Subcutaneous abdominal adipose tissue (tissue), 5 donors: ENCODE results near the gene TSPAN14.

Source experiments
- H3K27ac ChIP-seq: one replicate; pipeline ENCODE4 v1.7.0; 2013; ENCODE audit warnings: low read depth, mild to moderate bottlenecking, inconsistent platforms, low read length, moderate library complexity
- H3K27me3 ChIP-seq, 5 donors: one replicate each; pipeline ENCODE4 v1.7.0; 2013; ENCODE audit warnings: low read length in 5 of 5, inconsistent platforms in 1 of 5; ENCODE audit not compliant: control insufficient read depth in 5 of 5, insufficient read depth in 4 of 5
- H3K36me3 ChIP-seq, 5 donors: one replicate each; pipeline ENCODE4 v1.7.0; 2013; ENCODE audit warnings: low read length in 5 of 5; ENCODE audit not compliant: control insufficient read depth in 5 of 5, insufficient read depth in 5 of 5
- H3K4me1 ChIP-seq, 5 donors: one replicate each; pipeline ENCODE4 v1.7.0; 2013; ENCODE audit warnings: low read length in 5 of 5, mild to moderate bottlenecking in 3 of 5, moderate library complexity in 1 of 5; ENCODE audit not compliant: control insufficient read depth in 5 of 5, insufficient read depth in 5 of 5
- H3K4me3 ChIP-seq, 5 donors: one replicate each; pipeline ENCODE4 v1.7.0; 2013; ENCODE audit warnings: low read length in 5 of 5, low read depth in 1 of 5
- H3K9ac ChIP-seq, 5 donors: one replicate each; pipeline ENCODE4 v1.7.0; 2013; ENCODE audit warnings: low read length in 5 of 5, mild to moderate bottlenecking in 4 of 5, moderate library complexity in 3 of 5
- H3K9me3 ChIP-seq, 5 donors: one replicate each; pipeline ENCODE4 v1.7.0; 2013; ENCODE audit warnings: low read length in 5 of 5; ENCODE audit not compliant: control insufficient read depth in 5 of 5
- donor health status: healthy.
- donor health status: healthy.
- donor health status: healthy.
- donor health status: healthy.
- donor health status: healthy.

The TSPAN14 gene

DNA sequence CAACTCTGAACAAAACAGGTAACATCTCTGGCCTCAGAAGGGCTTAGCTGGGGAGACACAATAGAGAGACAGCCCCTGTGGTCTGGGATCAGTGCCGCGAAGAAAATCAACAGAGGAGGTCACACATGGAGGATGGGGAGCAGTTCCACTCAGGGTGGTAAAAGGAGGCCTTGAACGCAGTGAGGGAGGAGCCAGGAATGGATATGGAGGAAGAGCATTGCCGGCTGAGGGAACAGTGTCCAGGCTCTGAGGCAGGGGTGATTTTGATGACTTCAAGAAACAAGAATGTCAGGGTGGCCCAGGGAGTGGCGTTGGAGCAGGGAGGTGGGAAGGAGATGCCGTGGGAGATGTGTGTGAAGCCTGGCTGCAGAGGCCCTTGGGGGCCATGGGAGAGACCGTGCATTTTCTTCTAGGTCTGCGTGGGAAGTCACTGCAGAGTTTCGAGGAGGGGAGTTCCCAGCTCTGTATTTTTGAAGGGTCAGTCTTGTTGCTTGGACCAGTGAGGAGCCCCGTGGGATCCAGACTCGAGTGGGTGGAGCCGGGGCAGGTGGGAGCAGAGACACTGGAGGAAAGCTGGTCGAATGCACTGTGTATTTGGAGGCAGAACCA lies 47.9 kb downstream of the TSPAN14 start:
- peak overlapping the region; percentile 92 for H3K27ac ChIP-seq

DNA sequence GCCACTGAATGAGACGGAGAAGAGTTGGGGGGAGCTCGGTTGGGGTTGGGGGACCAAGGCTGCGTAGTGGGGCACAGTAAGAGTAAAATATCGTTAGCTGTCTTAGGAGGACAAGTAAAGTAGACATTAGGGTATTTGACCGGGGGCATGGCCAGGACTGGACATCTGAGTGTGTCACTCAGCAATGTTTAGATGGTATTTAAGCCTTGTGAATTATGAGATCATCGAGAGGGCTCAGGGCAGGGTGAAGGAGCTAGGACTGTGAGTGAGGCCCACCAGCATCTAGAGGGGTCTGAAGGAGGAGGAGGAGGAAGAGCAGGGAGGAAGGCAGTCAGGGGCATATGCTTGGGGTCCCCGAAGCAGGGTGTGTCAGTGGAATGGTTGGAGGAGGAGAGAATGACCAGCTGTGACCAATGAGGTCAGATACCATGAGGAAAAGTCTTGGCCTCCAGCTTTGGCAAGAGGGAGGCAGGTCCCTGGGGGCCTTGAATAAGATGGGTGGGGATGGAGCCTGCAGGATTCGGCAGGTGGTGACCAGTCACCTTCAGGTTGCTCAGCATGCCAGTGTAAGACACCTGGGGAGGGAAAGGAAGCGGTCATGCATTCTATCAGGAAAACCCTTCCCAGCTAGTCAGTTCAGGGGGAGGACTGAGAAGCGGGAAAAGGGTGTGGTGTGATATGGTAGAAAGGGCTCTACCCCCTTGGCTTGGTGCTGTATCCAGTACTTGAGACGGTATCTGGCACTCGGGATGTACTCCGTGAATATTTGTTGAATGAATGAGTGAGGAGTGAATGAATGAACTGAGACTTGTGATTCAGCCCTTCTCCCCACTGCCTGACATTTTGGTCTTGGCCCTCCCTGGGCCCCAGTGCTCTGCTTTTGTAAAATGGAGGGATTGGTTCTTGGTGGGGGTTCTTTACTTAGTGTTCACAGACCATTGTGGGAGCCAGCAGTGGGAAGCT lies 48.8 kb downstream of the TSPAN14 start:
- peaks cover 56 to 100% (median 95%) of the 10 kb centered on the region in 5 donors for H3K4me1 ChIP-seq
- peak overlapping the region in 4 of 5 donors; percentile 9 to 91 (median 58) for H3K9ac ChIP-seq

More for the DNA sequence above, 47.9 kb downstream of the TSPAN14 start:
- H3K4me1 ChIP-seq, result peaks cover 65 to 100% (median 98%) of the 10 kb centered on the region in 5 donors
- H3K27me3 ChIP-seq, result no peaks in the 10 kb centered on the region
- H3K9me3 ChIP-seq, result no peaks in the 10 kb centered on the region
- peak overlapping the region in 3 of 5 donors; percentile 8 to 91 (median 55) for H3K9ac ChIP-seq
- peak overlapping the region in 2 of 5 donors; percentile 6 to 11 for H3K4me3 ChIP-seq
- H3K36me3 ChIP-seq, result peaks cover 0 to 13% (median 8%) of the 10 kb centered on the region in 5 donors

DNA sequence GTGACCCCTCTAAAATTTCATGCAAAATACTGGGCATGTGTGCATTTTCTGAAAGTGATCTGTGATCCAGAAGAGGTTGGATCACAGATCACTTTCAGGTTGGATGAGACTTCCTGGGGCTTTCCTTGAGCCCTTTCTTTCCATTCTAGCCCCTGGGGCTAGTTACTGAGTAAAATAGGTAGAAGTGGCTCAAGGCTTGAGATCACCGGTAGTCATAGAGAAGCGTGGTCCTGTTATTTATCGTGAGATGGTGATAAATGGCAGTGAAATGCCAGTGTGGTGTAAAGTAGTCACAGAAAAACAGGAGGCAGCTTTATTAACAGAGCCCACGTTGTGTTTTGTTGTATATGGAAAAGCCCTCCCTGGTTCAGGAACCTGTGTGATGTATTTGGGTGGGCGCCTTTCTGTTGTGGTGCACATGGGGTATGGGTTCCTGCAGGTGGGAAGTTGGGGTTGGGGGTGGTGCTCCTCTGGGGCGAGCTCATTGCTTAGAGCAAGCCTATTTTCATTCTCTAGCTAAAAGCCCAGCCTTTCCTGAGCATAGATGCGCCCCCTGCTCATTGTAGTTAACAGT lies 49.6 kb downstream of the TSPAN14 start:
- Histone ChIP-seq H3K27me3 (no peaks in the 10 kb centered on the region), H3K27ac (peak overlapping the region; percentile 92), H3K4me3 (peak overlapping the region in 1 of 5 donors; percentile 17), H3K4me1 (peaks cover 52 to 97% (median 93%) of the 10 kb centered on the region in 5 donors), H3K36me3 (peaks cover 0 to 22% (median 16%) of the 10 kb centered on the region in 5 donors), H3K9ac (peak overlapping the region in 4 of 5 donors; percentile 9 to 70 (median 58)), H3K9me3 (no peaks in the 10 kb centered on the region)

More for the DNA sequence above, 48.8 kb downstream of the TSPAN14 start:
- peak overlapping the region; percentile 92 for H3K27ac ChIP-seq
- H3K4me3 ChIP-seq, result no peak overlapping the region
- H3K9me3 ChIP-seq, result no peaks in the 10 kb centered on the region
- H3K36me3 ChIP-seq, result peaks cover 0 to 17% (median 11%) of the 10 kb centered on the region in 5 donors
- H3K27me3 ChIP-seq, result no peaks in the 10 kb centered on the region

DNA sequence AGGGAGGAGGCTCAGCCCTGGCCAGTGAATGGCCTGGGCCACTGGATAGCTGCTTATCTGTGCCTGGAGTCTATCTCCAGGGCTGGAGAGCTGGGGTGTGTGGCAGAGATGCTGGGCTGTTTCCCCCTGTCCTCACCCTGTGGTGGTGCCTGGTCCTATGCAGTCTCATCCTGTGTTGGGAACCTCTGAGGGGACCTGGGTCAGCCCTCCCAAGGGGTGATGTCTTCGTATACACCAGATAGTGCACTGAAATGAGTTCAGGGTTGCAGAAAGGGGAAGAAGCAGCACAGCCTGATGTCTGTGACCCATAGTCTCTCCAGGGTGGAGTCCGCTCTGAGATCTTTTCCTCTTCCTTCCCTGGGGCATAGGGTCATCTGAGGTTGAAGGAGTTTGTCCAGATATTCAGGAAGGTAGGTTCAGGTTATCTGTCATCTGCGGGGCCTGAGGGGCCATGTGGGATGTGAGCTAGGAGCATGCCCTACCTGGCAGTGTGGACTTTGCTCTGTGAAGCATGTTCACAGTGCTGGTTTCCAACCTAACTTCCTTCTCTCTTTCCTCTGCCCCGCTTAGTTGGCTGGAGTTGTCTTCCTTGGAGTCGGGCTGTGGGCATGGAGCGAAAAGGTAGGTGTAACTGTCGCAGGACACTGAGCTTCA lies 50.2 kb downstream of the TSPAN14 start:
- Histone ChIP-seq H3K4me1 (peaks cover 52 to 97% (median 93%) of the 10 kb centered on the region in 5 donors), H3K36me3 (peaks cover 0 to 28% (median 22%) of the 10 kb centered on the region in 5 donors), H3K27me3 (no peaks in the 10 kb centered on the region), H3K27ac (peak overlapping the region; percentile 92), H3K4me3 (peak overlapping the region in 1 of 5 donors; percentile 17), H3K9me3 (no peaks in the 10 kb centered on the region), H3K9ac (peak overlapping the region in 4 of 5 donors; percentile 10 to 70 (median 58))

DNA sequence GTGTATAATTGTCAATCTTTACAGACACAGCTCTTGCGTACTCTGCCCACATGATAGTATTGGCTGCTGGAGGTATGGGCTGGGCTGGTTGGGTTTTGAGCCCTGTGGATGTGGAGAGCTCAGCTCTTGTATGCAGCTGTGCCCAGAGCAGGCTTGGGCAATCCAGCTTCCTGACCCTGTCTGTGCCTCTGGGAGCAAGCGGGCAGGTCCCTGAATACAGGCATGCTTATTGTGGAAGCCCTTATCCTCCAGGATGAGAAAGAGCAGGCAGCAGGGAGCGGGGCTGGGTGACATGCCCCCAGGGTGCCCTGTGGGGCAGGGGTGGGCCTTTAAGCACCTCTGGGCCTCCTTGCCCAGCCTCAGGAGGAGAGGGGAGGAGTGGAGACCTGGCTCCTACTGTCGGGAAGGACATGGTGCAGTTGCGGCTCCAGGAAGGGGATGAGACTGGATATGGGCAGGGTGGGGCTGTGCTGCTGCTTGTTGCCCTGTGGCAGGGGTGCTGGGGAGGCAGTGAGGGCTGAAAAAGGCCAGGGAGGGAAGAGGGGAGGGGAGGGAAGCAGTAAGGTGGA lies 50.9 kb downstream of the TSPAN14 start:
- no peaks in the 10 kb centered on the region for H3K27me3 ChIP-seq
- no peaks in the 10 kb centered on the region for H3K9me3 ChIP-seq
- H3K27ac ChIP-seq, result peak overlapping the region; percentile 92
- peak overlapping the region in 2 of 5 donors; percentile 1 to 3 for H3K4me3 ChIP-seq
- H3K36me3 ChIP-seq, result peaks cover 0 to 35% (median 29%) of the 10 kb centered on the region in 5 donors
- H3K9ac ChIP-seq, result peak overlapping the region; percentile 5 to 84 (median 64)
- H3K4me1 ChIP-seq, result peaks cover 46 to 97% (median 93%) of the 10 kb centered on the region in 5 donors

DNA sequence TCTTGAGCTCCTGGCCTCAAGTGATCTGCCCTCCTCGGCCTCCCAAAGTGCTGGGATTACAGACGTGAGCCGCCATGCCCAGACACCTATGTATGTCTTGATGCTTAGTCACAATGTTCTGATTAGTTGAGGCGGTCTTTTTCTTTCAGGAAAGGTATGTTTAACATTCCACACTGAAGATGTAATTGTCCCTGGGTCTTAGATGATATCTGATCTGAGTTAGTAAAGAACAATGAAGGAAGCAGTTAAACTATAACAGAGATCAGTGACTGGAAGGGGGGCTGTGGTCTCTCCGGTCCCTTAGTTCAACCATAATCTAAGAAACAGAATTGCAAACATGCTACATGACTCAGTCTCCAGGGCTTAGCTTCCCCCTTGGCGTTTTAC lies 52.1 kb downstream of the TSPAN14 start:
- H3K4me1 ChIP-seq, result peaks cover 41 to 95% (median 89%) of the 10 kb centered on the region in 5 donors
- H3K9ac ChIP-seq, result peak overlapping the region in 3 of 5 donors; percentile 60 to 75 (median 64)
- no peak overlapping the region for H3K4me3 ChIP-seq
- peak overlapping the region; percentile 92 for H3K27ac ChIP-seq
- H3K36me3 ChIP-seq, result peaks cover 0 to 44% (median 39%) of the 10 kb centered on the region in 5 donors
- H3K9me3 ChIP-seq, result no peaks in the 10 kb centered on the region
- no peaks in the 10 kb centered on the region for H3K27me3 ChIP-seq

DNA sequence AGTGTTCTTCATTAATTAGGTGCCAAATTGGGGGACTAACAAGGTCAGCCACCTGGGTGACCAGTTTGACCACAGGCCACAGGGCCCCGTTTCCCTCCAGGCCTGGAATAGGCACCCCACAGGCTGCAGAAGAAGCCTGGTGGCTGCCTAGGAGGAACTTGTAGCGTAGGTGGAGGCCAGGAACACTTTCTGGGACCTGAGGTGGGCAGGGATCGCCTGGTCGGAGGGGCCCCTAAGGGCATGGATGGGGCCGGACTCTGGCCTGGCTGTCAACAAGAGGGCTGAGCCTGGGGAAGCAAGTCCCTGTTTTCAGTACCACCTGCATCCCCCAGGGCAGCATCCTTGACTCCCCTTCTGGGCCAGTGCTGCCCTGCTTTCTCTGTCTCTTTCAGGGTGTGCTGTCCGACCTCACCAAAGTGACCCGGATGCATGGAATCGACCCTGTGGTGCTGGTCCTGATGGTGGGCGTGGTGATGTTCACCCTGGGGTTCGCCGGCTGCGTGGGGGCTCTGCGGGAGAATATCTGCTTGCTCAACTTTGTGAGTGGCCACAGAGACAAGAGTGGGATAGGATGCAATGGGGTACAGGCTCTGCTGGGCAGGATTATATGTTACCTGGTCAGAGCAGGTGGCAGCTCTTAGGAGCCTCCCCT lies 52.9 kb downstream of the TSPAN14 start:
- H3K4me1 ChIP-seq, result peaks cover 34 to 94% (median 84%) of the 10 kb centered on the region in 5 donors
- H3K4me3 ChIP-seq, result no peak overlapping the region
- peak overlapping the region; percentile 92 for H3K27ac ChIP-seq
- H3K9ac ChIP-seq, result peak overlapping the region in 3 of 5 donors; percentile 60 to 75 (median 64)
- peaks cover 0 to 47% (median 46%) of the 10 kb centered on the region in 5 donors for H3K36me3 ChIP-seq
- H3K9me3 ChIP-seq, result no peaks in the 10 kb centered on the region
- no peaks in the 10 kb centered on the region for H3K27me3 ChIP-seq

DNA sequence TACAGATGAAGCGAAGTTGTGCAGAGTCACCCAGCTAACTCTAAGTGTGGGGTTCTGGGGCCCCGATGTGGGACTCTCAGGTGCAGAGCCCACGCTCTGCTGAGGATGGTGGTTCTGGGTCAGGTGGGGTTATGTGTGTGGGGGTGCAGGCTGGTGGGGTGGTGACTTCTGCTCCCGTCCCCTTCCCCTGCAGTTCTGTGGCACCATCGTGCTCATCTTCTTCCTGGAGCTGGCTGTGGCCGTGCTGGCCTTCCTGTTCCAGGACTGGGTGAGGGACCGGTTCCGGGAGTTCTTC lies 54.9 kb downstream of the TSPAN14 start:
- no peaks in the 10 kb centered on the region for H3K9me3 ChIP-seq
- no peaks in the 10 kb centered on the region for H3K27me3 ChIP-seq
- H3K9ac ChIP-seq, result peak overlapping the region in 4 of 5 donors; percentile 15 to 63 (median 54)
- H3K4me3 ChIP-seq, result peak overlapping the region in 1 of 5 donors; percentile 17
- peak overlapping the region; percentile 92 for H3K27ac ChIP-seq
- H3K4me1 ChIP-seq, result peaks cover 24 to 81% (median 63%) of the 10 kb centered on the region in 5 donors
- peaks cover 7 to 68% (median 65%) of the 10 kb centered on the region in 5 donors for H3K36me3 ChIP-seq
